GM12874 (cell line): ENCODE data around the gene GSTK1.

Source experiments
- TF ChIP-seq, protein P1 (sequence below): IDR thresholded peaks from 2 replicates; pipeline ENCODE4 v1.5.1; 2011; ENCODE audit warnings: low read depth, mild to moderate bottlenecking, control low read depth, low read length, moderate library complexity; ENCODE audit not compliant: insufficient read depth

GSTK1 gene

GRCh38 chr7:143280160-143280559 lies 16.9 kb downstream of the GSTK1 start:
- TF ChIP-seq, protein P1, sequence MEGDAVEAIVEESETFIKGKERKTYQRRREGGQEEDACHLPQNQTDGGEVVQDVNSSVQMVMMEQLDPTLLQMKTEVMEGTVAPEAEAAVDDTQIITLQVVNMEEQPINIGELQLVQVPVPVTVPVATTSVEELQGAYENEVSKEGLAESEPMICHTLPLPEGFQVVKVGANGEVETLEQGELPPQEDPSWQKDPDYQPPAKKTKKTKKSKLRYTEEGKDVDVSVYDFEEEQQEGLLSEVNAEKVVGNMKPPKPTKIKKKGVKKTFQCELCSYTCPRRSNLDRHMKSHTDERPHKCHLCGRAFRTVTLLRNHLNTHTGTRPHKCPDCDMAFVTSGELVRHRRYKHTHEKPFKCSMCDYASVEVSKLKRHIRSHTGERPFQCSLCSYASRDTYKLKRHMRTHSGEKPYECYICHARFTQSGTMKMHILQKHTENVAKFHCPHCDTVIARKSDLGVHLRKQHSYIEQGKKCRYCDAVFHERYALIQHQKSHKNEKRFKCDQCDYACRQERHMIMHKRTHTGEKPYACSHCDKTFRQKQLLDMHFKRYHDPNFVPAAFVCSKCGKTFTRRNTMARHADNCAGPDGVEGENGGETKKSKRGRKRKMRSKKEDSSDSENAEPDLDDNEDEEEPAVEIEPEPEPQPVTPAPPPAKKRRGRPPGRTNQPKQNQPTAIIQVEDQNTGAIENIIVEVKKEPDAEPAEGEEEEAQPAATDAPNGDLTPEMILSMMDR, result no peak

- TF ChIP-seq, protein P1, result no peak
These were observed 17.3 kb downstream of the GSTK1 start for GRCh38 chr7:143280566-143280965.

DNA sequence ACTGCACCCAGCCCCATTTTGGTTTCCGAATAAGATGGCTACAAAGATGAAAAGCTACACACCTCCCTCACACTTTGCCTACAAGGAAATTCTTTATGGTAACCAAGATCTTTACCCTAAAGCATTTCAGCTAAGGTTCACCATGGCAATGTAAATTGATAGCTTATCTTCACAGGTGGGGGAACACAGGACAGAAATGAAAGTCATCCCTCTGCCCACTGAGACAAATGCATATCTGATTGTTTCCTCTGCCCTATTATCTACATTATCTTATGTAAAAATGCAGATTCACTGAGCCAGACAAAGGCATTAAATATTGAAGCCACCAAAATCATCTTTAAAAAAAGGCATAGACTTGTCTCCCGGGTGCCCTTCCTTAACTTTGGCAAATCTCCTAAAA lies 18.3 kb downstream of the GSTK1 start:
- TF ChIP-seq, protein P1, result no peak

DNA sequence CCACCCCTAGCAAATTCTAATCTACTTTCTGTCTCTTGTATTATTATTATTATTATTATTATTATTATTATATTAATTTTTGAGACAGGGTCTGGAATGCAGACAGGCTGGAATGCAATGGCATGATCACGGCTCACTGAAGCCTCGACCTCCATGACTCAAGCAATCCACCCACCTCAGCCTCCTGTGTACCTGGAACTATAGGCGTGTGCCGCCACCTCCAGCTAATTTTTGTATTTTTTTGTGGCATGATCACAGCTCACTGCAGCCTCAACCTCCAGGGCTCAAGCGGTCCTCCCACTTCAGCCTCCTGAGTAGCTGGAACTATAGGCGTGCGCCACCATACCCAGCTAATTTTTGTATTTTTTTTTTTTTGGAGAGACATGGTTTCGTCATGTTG lies 18.9 kb downstream of the GSTK1 start:
- TF ChIP-seq, protein P1, result no peak

GRCh38 chr7:143283381-143283780 lies 20.1 kb downstream of the GSTK1 start:
- TF ChIP-seq, protein P1, result no peak

DNA sequence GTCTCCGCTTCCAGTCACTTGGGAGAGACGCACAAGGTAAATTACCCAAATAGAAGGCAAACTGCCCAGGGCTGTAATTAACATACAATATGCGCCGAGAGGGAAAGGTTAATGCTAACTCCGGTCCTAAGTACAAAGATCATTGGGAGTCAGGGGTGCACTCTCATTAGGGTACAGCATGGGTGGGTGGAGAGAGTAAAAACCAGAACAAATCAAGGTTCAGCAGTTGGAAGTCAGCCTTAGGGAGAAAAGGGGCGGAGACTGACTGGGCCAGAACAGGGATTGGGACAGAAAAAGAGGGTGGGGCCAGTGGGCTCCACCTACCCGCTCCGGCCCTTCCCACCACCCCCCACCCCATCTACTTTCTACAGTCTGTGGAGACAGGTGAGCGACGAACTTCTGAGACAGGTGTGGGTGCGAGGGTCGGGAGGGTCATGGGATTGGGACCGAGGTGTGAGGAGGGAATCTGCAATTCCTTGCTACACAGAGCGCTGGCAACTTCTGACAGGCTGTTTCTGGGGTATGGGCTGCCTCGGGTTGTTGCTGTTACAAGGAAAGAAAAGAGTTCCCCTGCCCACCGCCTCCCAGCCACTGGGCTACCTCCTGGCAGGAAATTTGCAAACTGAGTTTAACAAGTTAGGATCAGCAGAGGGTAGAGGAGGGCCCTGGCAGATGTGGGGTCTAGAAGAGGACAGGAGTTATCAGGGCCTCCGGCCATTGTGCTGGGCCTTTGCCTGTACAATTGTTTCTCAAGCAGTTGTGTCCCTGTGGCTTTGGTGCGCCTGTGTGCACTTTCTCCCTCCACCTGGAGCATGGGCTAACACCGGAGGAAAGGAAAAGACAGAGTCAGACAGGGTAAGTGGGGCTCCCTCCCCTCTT lies 21.6 kb downstream of the GSTK1 start, which contains the start of gene TMEM139:
Gene TMEM139 (plus strand): TSS at position 368 of the 879 bp plus-strand sequence. CDS start 1,000 bp downstream, outside the sequence.
- TF ChIP-seq, protein P1, result no peak

DNA sequence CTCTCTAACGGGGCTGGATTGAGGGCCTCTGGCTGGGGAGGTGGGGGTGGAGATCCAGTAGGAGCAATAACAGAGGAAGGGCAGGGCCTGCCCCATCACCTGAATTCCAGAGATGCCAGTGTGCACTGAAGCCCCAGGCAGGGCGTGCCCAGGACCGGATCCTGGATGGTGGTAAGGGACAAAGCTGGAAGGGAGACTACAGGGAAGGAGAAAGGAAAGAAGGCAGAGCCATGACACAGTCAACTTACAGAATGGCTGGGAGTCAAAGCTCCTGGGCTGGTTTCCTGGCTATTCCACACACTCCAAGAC lies 22.2 kb downstream of the GSTK1 start:
- TF ChIP-seq, protein P1, result no peak
